ENCODE measurements around the gene ST6GAL1. TPM values are rescaled to one million over a fixed set of nuclear protein-coding genes. Genes with fewer than 3 reads are reported as not detected.

The ST6GAL1 gene
- total and polyA plus RNA-seq, 2 of the 4 experiments (the other 2 are of a cell fraction), result 1.4 to 2.9 TPM

DNA sequence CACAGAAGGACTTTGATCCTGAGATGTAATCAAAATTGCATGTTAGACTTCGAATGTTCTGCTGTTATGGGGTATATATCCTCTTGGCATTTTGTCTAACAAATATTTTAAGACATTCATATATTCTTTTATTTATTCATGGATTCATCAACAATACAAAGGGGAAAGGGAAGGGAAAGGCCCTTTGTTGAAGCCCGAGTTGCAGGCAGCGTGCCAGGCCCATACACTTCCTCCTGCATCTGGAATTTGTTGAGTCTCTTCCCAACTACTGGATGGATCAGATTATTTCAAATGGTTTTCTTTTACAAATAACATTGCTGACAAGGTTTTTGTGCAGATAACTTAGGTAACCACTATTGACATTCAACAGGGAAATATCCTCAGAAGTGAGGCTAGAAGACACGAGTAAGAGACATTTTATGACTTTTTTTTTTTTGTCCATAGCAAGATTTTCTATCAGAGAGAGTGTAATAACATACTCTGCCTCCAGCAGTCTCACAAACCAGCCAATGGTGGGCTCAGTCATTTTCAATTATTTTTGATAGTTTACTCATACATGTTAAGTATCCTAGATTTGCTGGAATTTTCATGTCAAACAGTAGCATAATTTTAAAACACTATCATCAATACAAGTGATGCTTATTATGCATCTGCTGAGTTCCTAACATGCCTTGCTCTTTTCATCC, 114.7 kb downstream of the ST6GAL1 start:
- TF ChIP-seq RCOR1 (IDR thresholded peaks at IDR 0.05; ENCODE audit: insufficient replicate concordance, low read length), result no peak
- no peak for TF ChIP-seq MAZ (IDR thresholded peaks at IDR 0.05; ENCODE audit: borderline replicate concordance, low read depth, low read length)
- TF ChIP-seq, protein P1, sequence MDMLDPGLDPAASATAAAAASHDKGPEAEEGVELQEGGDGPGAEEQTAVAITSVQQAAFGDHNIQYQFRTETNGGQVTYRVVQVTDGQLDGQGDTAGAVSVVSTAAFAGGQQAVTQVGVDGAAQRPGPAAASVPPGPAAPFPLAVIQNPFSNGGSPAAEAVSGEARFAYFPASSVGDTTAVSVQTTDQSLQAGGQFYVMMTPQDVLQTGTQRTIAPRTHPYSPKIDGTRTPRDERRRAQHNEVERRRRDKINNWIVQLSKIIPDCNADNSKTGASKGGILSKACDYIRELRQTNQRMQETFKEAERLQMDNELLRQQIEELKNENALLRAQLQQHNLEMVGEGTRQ (IDR thresholded peaks at IDR 0.05; ENCODE audit: low read depth, low read length), result no peak
- TF ChIP-seq RFX5 (IDR thresholded peaks at IDR 0.05; ENCODE audit: low read depth, low read length), result no peak
- TF ChIP-seq CEBPB (IDR thresholded peaks at IDR 0.05; ENCODE audit: low read depth, low read length), result no peak
- no peak for TF ChIP-seq SMC3 (IDR thresholded peaks at IDR 0.05; ENCODE audit: low read depth, low read length)
- TF ChIP-seq BHLHE40 (IDR thresholded peaks at IDR 0.05; ENCODE audit: low read depth, low read length), result no peak
- TF ChIP-seq FOS (IDR thresholded peaks at IDR 0.05; ENCODE audit: low read depth, low read length), result no peak
- no peak for TF ChIP-seq NFE2L2 (IDR thresholded peaks at IDR 0.05; ENCODE audit: low read depth, low read length)
- TF ChIP-seq MXI1 (IDR thresholded peaks at IDR 0.05; ENCODE audit: borderline replicate concordance, low read depth, low read length), result no peak
- no peak for TF ChIP-seq MAFK (IDR thresholded peaks at IDR 0.05; ENCODE audit: low read depth, low read length)
- TF ChIP-seq, protein P2, sequence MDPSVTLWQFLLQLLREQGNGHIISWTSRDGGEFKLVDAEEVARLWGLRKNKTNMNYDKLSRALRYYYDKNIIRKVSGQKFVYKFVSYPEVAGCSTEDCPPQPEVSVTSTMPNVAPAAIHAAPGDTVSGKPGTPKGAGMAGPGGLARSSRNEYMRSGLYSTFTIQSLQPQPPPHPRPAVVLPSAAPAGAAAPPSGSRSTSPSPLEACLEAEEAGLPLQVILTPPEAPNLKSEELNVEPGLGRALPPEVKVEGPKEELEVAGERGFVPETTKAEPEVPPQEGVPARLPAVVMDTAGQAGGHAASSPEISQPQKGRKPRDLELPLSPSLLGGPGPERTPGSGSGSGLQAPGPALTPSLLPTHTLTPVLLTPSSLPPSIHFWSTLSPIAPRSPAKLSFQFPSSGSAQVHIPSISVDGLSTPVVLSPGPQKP (IDR thresholded peaks at IDR 0.05; ENCODE audit: borderline replicate concordance, low read depth, low read length), result no peak
- TF ChIP-seq RAD21 (IDR thresholded peaks at IDR 0.05; ENCODE audit: low read length), result no peak
- no peak for TF ChIP-seq CHD1 (IDR thresholded peaks at IDR 0.05; ENCODE audit: low read depth, low read length)
- TF ChIP-seq POLR2A (IDR thresholded peaks at IDR 0.05; ENCODE audit: low read depth, low read length), result no peak
- TF ChIP-seq, protein P3, sequence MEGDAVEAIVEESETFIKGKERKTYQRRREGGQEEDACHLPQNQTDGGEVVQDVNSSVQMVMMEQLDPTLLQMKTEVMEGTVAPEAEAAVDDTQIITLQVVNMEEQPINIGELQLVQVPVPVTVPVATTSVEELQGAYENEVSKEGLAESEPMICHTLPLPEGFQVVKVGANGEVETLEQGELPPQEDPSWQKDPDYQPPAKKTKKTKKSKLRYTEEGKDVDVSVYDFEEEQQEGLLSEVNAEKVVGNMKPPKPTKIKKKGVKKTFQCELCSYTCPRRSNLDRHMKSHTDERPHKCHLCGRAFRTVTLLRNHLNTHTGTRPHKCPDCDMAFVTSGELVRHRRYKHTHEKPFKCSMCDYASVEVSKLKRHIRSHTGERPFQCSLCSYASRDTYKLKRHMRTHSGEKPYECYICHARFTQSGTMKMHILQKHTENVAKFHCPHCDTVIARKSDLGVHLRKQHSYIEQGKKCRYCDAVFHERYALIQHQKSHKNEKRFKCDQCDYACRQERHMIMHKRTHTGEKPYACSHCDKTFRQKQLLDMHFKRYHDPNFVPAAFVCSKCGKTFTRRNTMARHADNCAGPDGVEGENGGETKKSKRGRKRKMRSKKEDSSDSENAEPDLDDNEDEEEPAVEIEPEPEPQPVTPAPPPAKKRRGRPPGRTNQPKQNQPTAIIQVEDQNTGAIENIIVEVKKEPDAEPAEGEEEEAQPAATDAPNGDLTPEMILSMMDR (conservative IDR thresholded peaks at IDR 0.05; ENCODE audit: low read depth, low read length), result no peak
- no peak overlapping the region for H4K8ac ChIP-seq (ENCODE audit: low read depth in 2 of 2, low read length in 2 of 2)
- no peak overlapping the region for H2BK20ac ChIP-seq (ENCODE audit: low read depth, low read length)
- no peak overlapping the region for H3K14ac ChIP-seq (replicated peaks; ENCODE audit: low read depth, low read length)
- POLR2A ChIA-PET (ENCODE audit: unreplicated experiment), result no interaction called here
- no peak overlapping the region for H3K9ac ChIP-seq (ENCODE audit: low read depth, low read length)
- no peaks in the 10 kb centered on the region for H3K79me1 ChIP-seq (ENCODE audit: low read depth in 1 of 2, low read length in 2 of 2)
- H3K27ac ChIP-seq (ENCODE audit: insufficient read depth, low read length), result no peak overlapping the region
- H2AFZ ChIP-seq (replicated peaks; ENCODE audit: low read length, poor library complexity), result no peak overlapping the region
- no TSS peak for BruUV-seq (replicated peaks)
- H2AK9ac ChIP-seq (replicated peaks; ENCODE audit: low read depth, low read length, poor library complexity), result no peak overlapping the region
- ATAC-seq (ENCODE audit: low read depth), result no peak
- H3K56ac ChIP-seq (ENCODE audit: extremely low read depth, insufficient read depth, low read length), result no peak overlapping the region
- no peaks in the 10 kb centered on the region for H3K9me3 ChIP-seq (ENCODE audit: control insufficient read depth, insufficient read depth, low read length)
- no CpG with 5 or more reads among the region's 4 CpGs for WGBS, 2 experiments (ENCODE audit: extremely low coverage in 2 of 2, insufficient read length in 1 of 2)
- no peaks in the 10 kb centered on the region for H3K9me1 ChIP-seq (ENCODE audit: insufficient read depth, low read length)
- no peak overlapping the region for H2BK15ac ChIP-seq (ENCODE audit: low read depth, low read length)
- CTCF ChIA-PET, result interaction anchor here (0.7 kb wide), 1 partner anchor 272 kb away, joined by 3 read pairs; no protein-coding TSS in a partner anchor
- H2AK5ac ChIP-seq (ENCODE audit: low read depth, low read length), result no peak overlapping the region
- H3K36me3 ChIP-seq (ENCODE audit: control insufficient read depth, insufficient read depth, low read length), result no peaks in the 10 kb centered on the region
- no peak overlapping the region for H3K4ac ChIP-seq (ENCODE audit: low read depth, low read length)
- H3K27me3 ChIP-seq (ENCODE audit: control insufficient read depth, insufficient read depth, low read length), result no peaks in the 10 kb centered on the region
- no peak overlapping the region for H4K5ac ChIP-seq (ENCODE audit: low read depth, low read length)
- H3K23ac ChIP-seq (ENCODE audit: low read depth, low read length), result no peak overlapping the region
- H2BK120ac ChIP-seq (ENCODE audit: low read depth, low read length), result no peak overlapping the region
- no peak overlapping the region for H2BK5ac ChIP-seq (ENCODE audit: low read depth, low read length, poor library complexity, severe bottlenecking)
- no peaks in the 10 kb centered on the region for H3K4me1 ChIP-seq (ENCODE audit: control insufficient read depth, insufficient read depth, low read length)
- H3K18ac ChIP-seq (ENCODE audit: low read depth, low read length), result no peak overlapping the region
- intact Hi-C loops (cut with micrococcal nuclease), result no loop called here
- H3K4me2 ChIP-seq (ENCODE audit: low read depth, low read length), result no peak overlapping the region
- in situ Hi-C loops (cut with MboI; ENCODE audit: low sequenced_read_pairs), result no loop called here
- H4K20me1 ChIP-seq (ENCODE audit: insufficient read depth, low read length), result no peaks in the 10 kb centered on the region
- no peak overlapping the region for H4K91ac ChIP-seq (ENCODE audit: insufficient read depth, low read depth, low read length)
- H3K4me3 ChIP-seq (ENCODE audit: insufficient read depth, low read depth, low read length), result no peak overlapping the region
- no peak for DNase-seq
- dilution Hi-C loops (cut with HindIII; ENCODE audit: low sequenced_read_pairs, unreplicated experiment), result no loop called here
